Loucy (cell line): Measurements from ENCODE around the gene KRTAP5-8.

ENCODE experiments used
- EZH2phosphoT487 ChIP-seq: fragments of 200-600 bp; IDR thresholded peaks from 2 replicates; pipeline ENCODE4 v1.6.1; 2018; ENCODE audit warnings: antibody characterized with exemption, mild to moderate bottlenecking, moderate library complexity, borderline replicate concordance
- TF ChIP-seq, protein P1 (sequence below): fragments of 200-600 bp; sonication (generic); conservative IDR thresholded peaks from 2 replicates; pipeline ENCODE4 v1.5.1; 2014; ENCODE audit warnings: mild to moderate bottlenecking, antibody characterized with exemption, low read length

DNA sequence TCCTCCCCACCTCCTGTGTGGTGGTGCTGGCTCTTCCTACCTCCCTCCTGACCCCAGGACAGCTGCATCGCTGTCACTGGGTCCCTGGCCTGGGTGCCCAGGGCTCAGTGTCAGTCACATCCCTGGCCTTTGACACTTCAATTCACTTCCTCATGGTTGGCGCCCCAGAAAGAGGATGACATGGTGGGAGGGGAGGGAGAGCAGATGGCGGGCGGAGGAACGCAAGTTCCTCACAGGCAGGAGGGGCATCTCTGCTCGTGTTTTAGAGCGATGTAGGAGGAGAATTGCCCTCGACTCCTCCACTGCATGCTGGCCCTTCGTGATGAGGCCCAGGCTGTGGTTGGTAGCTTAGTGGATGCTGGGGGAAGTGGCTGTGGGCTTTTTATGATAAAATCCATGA lies 45.9 kb upstream of the KRTAP5-8 start:
- TF ChIP-seq, protein P1, sequence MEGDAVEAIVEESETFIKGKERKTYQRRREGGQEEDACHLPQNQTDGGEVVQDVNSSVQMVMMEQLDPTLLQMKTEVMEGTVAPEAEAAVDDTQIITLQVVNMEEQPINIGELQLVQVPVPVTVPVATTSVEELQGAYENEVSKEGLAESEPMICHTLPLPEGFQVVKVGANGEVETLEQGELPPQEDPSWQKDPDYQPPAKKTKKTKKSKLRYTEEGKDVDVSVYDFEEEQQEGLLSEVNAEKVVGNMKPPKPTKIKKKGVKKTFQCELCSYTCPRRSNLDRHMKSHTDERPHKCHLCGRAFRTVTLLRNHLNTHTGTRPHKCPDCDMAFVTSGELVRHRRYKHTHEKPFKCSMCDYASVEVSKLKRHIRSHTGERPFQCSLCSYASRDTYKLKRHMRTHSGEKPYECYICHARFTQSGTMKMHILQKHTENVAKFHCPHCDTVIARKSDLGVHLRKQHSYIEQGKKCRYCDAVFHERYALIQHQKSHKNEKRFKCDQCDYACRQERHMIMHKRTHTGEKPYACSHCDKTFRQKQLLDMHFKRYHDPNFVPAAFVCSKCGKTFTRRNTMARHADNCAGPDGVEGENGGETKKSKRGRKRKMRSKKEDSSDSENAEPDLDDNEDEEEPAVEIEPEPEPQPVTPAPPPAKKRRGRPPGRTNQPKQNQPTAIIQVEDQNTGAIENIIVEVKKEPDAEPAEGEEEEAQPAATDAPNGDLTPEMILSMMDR, result no peak
- no peak for TF ChIP-seq EZH2phosphoT487
